HG02642 (cell line): ENCODE results near the gene COL11A1.
"Not testable (repeated sequence)": the region's sequence is repeated elsewhere in the genome, so short reads cannot be mapped to it uniquely, and the experiment has no call there.

Source experiments
- ATAC-seq: cut with Tn5 transposase; IDR thresholded peaks from one replicate; pipeline ENCODE4 v1.9.1; 2021; ENCODE audit warnings: mild to moderate bottlenecking; ENCODE audit not compliant: unreplicated experiment, poor library complexity

The COL11A1 gene

GRCh38 chr1:103108376-103109150, at the start of gene COL11A1:
TSS of gene COL11A1 (minus strand) at chr1:103108522. CDS start at chr1:103108178, 344 bp downstream.
- no peak for ATAC-seq

GRCh38 chr1:103156966-103157365, 48.6 kb upstream of the COL11A1 start:
- no peak for ATAC-seq

- no peak for ATAC-seq
These were observed 37.8 kb upstream of the COL11A1 start for GRCh38 chr1:103146166-103146565.

- no peak for ATAC-seq
These were observed 37.1 kb upstream of the COL11A1 start for GRCh38 chr1:103145449-103145848.

- ATAC-seq: no peak
These were observed 36.4 kb upstream of the COL11A1 start for GRCh38 chr1:103144681-103145080.

GRCh38 chr1:103142461-103142860, 34.1 kb upstream of the COL11A1 start:
- no peak for ATAC-seq

GRCh38 chr1:103129796-103130195, 21.5 kb upstream of the COL11A1 start:
- no peak for ATAC-seq

GRCh38 chr1:103129255-103129654, 20.9 kb upstream of the COL11A1 start:
- no peak for ATAC-seq

- ATAC-seq: not testable (repeated sequence)
These were observed 19.9 kb upstream of the COL11A1 start for GRCh38 chr1:103128256-103128655.

- ATAC-seq: no peak
These were observed 16.9 kb upstream of the COL11A1 start for GRCh38 chr1:103125219-103125618.

- ATAC-seq: no peak
These were observed 14.8 kb upstream of the COL11A1 start for GRCh38 chr1:103122983-103123720.

- no peak for ATAC-seq
These were observed 12.7 kb upstream of the COL11A1 start for GRCh38 chr1:103120981-103121380.

GRCh38 chr1:103112546-103112945, 4.2 kb upstream of the COL11A1 start:
- ATAC-seq: no peak

- no peak for ATAC-seq
These were observed 3.6 kb upstream of the COL11A1 start for GRCh38 chr1:103111926-103112325.

- ATAC-seq: no peak
These were observed 2.4 kb upstream of the COL11A1 start for GRCh38 chr1:103110701-103111100.

GRCh38 chr1:103109311-103109920, 1.1 kb upstream of the COL11A1 start:
- no peak for ATAC-seq

GRCh38 chr1:103107741-103108375, 464 bp downstream of the COL11A1 start:
- no peak for ATAC-seq

- ATAC-seq: peak; percentile 84
These were observed 1.6 kb downstream of the COL11A1 start for GRCh38 chr1:103106426-103107341.

- ATAC-seq: no peak
These were observed 6.9 kb downstream of the COL11A1 start for GRCh38 chr1:103101399-103101798.

- ATAC-seq: no peak
These were observed 19.1 kb downstream of the COL11A1 start for GRCh38 chr1:103089221-103089620.
